Breast epithelium (tissue), 4 donors: Measurements from ENCODE around the gene GHITM. TPM values are rescaled to one million over a fixed set of nuclear protein-coding genes. Genes with fewer than 3 reads are reported as not detected.

ENCODE experiments used
- DNase-seq, 2 donors: peaks; one replicate each; pipeline ENCODE4 v3.0.0-alpha.2; 2019; ENCODE audit warnings: low spot score in 2 of 2
- H3K27ac ChIP-seq, 2 donors: fragments of 200-600 bp; sonication (generic) in 1 of 2; one replicate each; pipeline ENCODE4 v1.5.1; 2016 to 2019; ENCODE audit warnings: mild to moderate bottlenecking in 1 of 2
- H3K27me3 ChIP-seq, 2 donors: fragments of 200-600 bp; sonication (generic) in 1 of 2; one replicate each; pipeline versions ENCODE4 v1.5.1 to v1.6.0; 2017 to 2019; ENCODE audit warnings: control low read depth in 1 of 2, mild to moderate bottlenecking in 1 of 2
- H3K36me3 ChIP-seq: fragments of 200-600 bp; one replicate; pipeline ENCODE4 v1.5.1; 2019
- H3K4me1 ChIP-seq, 2 donors: fragments of 200-600 bp; sonication (generic); one replicate each; pipeline ENCODE4 v1.5.1; 2016 to 2019; ENCODE audit warnings: control low read depth in 1 of 2
- H3K4me3 ChIP-seq, 3 donors: fragments of 200-600 bp; sonication (generic); 1 replicate in 2 of 3; 2 replicates in 1 of 3; pipeline ENCODE4 v1.5.1; 2016 to 2019; ENCODE audit warnings: mild to moderate bottlenecking in 3 of 3, moderate library complexity in 2 of 3
- H3K9me3 ChIP-seq, 2 donors: fragments of 200-600 bp; sonication (generic) in 1 of 2; one replicate each; pipeline ENCODE4 v1.5.1; 2016 to 2019; ENCODE audit warnings: control low read depth in 1 of 2
- CTCF ChIP-seq, 3 donors: fragments of 450-650 bp; IDR thresholded peaks; one replicate each; pipeline ENCODE4 v1.5.1; 2016 to 2017; ENCODE audit warnings: antibody characterized with exemption in 3 of 3, mild to moderate bottlenecking in 3 of 3, moderate library complexity in 3 of 3
- POLR2A ChIP-seq: fragments of 450-650 bp; IDR thresholded peaks from one replicate; pipeline ENCODE4 v1.6.1; 2016; ENCODE audit warnings: antibody characterized with exemption, mild to moderate bottlenecking, moderate library complexity
- POLR2AphosphoS5 ChIP-seq, 3 donors: sonication (generic); formaldehyde crosslinking; IDR thresholded peaks; one replicate each; pipeline ENCODE4 v1.6.1; 2017; ENCODE audit warnings: antibody characterized with exemption in 3 of 3
- intact Hi-C: fragments of 100-400 bp; cut with DNase I; formaldehyde crosslinking; loops from one replicate; pipeline ENCODE4 v1.15.1; 2023; ENCODE audit warnings: low total_unique reads
- total RNA-seq, 3 donors: library from RNA; depleted of rRNA; stranded (reverse); fragments of >200 nt; gene quantifications; one replicate each; pipeline ENCODE4 v1.1.0, GENCODE V29; 2016

Gene GHITM
- total RNA-seq, 3 donors from 2014 or later: 118 to 161 (median 133) TPM

GRCh38 chr10:84158061-84158460, 18.8 kb downstream of the GHITM start:
- Histone ChIP-seq H3K4me3 (no peak overlapping the region), H3K4me1 (no peaks in the 10 kb centered on the region), H3K27ac (no peak overlapping the region), H3K27me3 (peaks cover 0 to 5% of the 10 kb centered on the region in 2 donors), H3K36me3 (no peaks in the 10 kb centered on the region), H3K9me3 (no peaks in the 10 kb centered on the region)
- no peak for DNase-seq
- TF ChIP-seq POLR2A: no peak
- TF ChIP-seq CTCF (IDR thresholded peaks at IDR 0.05): no peak
- no peak for TF ChIP-seq POLR2AphosphoS5 (IDR thresholded peaks at IDR 0.05)
- intact Hi-C loops: no loop called here

- Histone ChIP-seq H3K36me3 (no peaks in the 10 kb centered on the region), H3K4me1 (no peaks in the 10 kb centered on the region), H3K4me3 (no peak overlapping the region), H3K9me3 (no peaks in the 10 kb centered on the region), H3K27ac (no peak overlapping the region), H3K27me3 (peaks cover 0 to 5% of the 10 kb centered on the region in 2 donors)
- intact Hi-C loops: no loop called here
- no peak for DNase-seq
- no peak for TF ChIP-seq POLR2AphosphoS5 (IDR thresholded peaks at IDR 0.05)
- no peak for TF ChIP-seq POLR2A
- no peak for TF ChIP-seq CTCF (IDR thresholded peaks at IDR 0.05)
Observed at GRCh38 chr10:84158550-84158949, 19.2 kb downstream of the GHITM start.

GRCh38 chr10:84159076-84159685, 19.9 kb downstream of the GHITM start:
- H3K27me3 ChIP-seq: peaks cover 0 to 5% of the 10 kb centered on the region in 2 donors
- H3K36me3 ChIP-seq: no peaks in the 10 kb centered on the region
- TF ChIP-seq POLR2A (no peak), CTCF (IDR thresholded peaks at IDR 0.05) (no peak), POLR2AphosphoS5 (IDR thresholded peaks at IDR 0.05) (no peak)
- H3K27ac ChIP-seq: no peak overlapping the region
- no peak overlapping the region for H3K4me3 ChIP-seq
- intact Hi-C loops: no loop called here
- no peak for DNase-seq
- H3K9me3 ChIP-seq: no peaks in the 10 kb centered on the region
- no peaks in the 10 kb centered on the region for H3K4me1 ChIP-seq

- Histone ChIP-seq H3K27ac (no peak overlapping the region), H3K4me1 (no peaks in the 10 kb centered on the region), H3K4me3 (no peak overlapping the region), H3K27me3 (peaks cover 0 to 5% of the 10 kb centered on the region in 2 donors), H3K36me3 (no peaks in the 10 kb centered on the region), H3K9me3 (no peaks in the 10 kb centered on the region)
- no peak for TF ChIP-seq CTCF (IDR thresholded peaks at IDR 0.05)
- intact Hi-C loops: no loop called here
- DNase-seq: no peak
Observed at GRCh38 chr10:84160663-84161362, 21.5 kb downstream of the GHITM start.

GRCh38 chr10:84163996-84164395, 24.7 kb downstream of the GHITM start:
- no peaks in the 10 kb centered on the region for H3K4me1 ChIP-seq
- no peak overlapping the region for H3K4me3 ChIP-seq
- no peaks in the 10 kb centered on the region for H3K9me3 ChIP-seq
- peaks cover 0 to 5% of the 10 kb centered on the region in 2 donors for H3K27me3 ChIP-seq
- intact Hi-C loops: no loop called here
- peak overlapping the region in 1 of 2 donors; percentile 28 for H3K27ac ChIP-seq
- H3K36me3 ChIP-seq: no peaks in the 10 kb centered on the region
- no peak for DNase-seq
- TF ChIP-seq POLR2A: no peak
